Mammary epithelial cell (primary cell): ENCODE measurements around the gene CAMTA1.

ENCODE experiments used
- CTCF ChIP-seq, 2 donors: IDR thresholded peaks in 1 of 2; conservative IDR thresholded peaks in 1 of 2; 2 replicates each; pipeline ENCODE4 v1.5.1; 2011 to 2012; ENCODE audit warnings: inconsistent platforms in 2 of 2, low read length in 2 of 2, mild to moderate bottlenecking in 2 of 2, control low read depth in 1 of 2, low read depth in 1 of 2; ENCODE audit not compliant: insufficient read depth in 1 of 2; ENCODE audit errors: extremely low read depth in 1 of 2
- EZH2 ChIP-seq: IDR thresholded peaks from 2 replicates; pipeline ENCODE4 v1.6.1; 2012; ENCODE audit warnings: low read length, inconsistent platforms, borderline replicate concordance

- no peak for TF ChIP-seq CTCF (conservative IDR thresholded peaks at IDR 0.05 in 1 of 2, IDR thresholded peaks at IDR 0.05 in 1 of 2; ENCODE audit: extremely low read depth in 1 of 2, insufficient read depth in 1 of 2, low read depth in 1 of 2, low read length in 2 of 2)
- TF ChIP-seq EZH2: no peak
Measured at GRCh38 chr1:7004181-7004580, 218.9 kb downstream of the CAMTA1 start.
